Forelimb muscle (tissue), 1 donor: Measurements from ENCODE around the gene ST8SIA5. TPM values are rescaled to one million over a fixed set of nuclear protein-coding genes. Genes with fewer than 3 reads are reported as not detected.

Experiments used
- DNase-seq: peaks from one replicate; pipeline ENCODE4 v3.0.0-alpha.2; 2013; ENCODE audit warnings: low read depth
- polyA plus RNA-seq: library from polyadenylated mRNA; unstranded; fragments of 120-200 nt; gene quantifications from one replicate; pipeline ENCODE4 v1.2.1, GENCODE V29; 2013; ENCODE audit not compliant: insufficient read length

The ST8SIA5 gene
- polyA plus RNA-seq, 1 donor, result 7.5 TPM

DNA sequence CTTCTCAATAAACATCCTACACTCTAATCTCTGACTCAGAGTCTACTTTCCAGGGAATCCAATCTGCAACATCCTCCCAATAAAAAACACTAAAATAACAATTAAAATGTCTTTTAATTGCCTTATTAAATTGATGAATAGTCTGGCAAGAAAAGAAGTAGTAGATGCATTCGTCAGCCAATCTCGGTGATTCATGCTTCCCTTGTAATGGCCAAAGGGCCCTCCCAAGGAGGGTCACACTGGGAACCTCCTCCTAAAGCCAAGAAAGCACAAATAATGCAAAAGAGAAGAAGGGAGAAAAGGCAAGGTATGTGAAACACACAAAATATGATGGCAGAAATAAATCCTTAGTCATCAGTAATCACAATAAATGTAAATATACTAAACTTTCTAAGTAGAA is 16.8 kb downstream of the ST8SIA5 start:
- DNase-seq, result no peak

DNA sequence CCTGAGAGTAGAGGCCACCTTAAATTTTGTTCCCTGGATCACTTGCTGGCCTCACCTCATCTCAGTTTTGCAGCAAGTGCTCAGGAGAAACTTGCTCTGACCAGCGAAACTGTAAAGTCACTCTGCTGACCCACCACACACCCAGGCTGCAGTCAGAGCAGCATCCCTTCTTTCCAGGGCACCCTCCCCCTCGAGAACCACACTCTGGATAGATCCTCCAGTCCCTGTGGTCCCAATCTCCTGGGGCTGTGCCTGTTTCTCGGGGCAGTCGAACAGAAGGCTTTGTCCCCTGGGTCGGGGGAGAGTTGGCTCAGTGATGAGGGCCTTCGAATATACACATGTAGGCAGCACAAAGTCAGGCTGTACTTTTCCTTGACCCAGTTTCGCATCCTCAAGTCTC is 18.4 kb downstream of the ST8SIA5 start:
- DNase-seq, result no peak

DNA sequence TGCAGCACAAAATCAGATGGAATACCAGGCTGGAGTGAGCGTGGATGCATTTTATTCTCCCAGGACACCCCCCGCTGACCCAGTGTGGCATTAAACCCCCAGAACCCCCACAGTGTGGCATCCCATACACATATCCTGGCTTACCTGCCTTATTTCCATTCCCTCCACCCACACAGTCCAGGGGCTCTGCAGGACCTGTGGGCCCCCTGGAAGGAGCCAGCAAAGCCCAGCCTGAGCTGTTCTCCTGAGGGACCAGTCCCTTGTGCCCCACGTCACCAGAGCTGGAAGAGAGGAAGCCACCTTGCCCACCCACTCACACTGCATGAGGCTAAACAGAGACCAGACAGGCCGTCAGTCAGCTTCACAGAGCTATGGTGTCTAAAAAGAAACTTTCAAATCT is 20.1 kb downstream of the ST8SIA5 start:
- DNase-seq, result no peak

DNA sequence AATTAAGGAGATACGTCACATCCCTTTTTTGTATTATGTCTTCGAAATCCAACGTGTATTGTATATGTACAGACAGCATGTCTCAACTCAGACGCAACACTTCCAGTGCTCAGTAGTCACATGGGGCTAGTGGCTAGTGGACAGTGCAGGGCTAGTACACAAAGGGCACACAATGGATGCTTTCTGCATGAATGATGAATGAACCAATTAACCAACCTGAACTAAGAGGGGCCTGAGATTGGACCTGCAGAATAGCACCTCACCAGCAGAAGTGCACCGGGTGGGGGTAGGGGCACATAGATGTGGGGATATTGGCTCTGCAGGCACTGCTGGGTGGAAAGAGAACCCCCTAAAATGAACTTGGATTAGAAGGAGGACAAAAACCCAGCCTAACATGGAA is 20.7 kb downstream of the ST8SIA5 start:
- DNase-seq, result no peak

DNA sequence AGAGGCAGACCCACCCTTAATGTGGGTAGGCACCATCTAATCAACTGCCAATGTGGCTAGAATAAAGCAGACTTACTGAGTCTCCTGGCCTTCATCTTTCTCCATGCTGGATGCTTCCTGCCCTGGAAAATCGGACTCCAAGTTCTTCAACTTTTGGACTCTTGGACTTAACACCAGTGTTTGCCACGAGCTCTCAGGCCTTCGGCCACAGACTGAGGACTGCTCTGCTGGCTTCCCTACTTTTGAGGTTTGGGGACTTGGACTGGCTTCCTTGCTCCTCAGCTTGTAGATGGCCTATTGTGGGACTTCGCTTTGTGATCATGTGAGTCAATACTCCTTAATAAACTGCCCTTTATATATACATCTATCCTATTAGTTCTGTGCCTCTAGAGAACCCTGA is 21.9 kb downstream of the ST8SIA5 start:
- DNase-seq, result no peak

DNA sequence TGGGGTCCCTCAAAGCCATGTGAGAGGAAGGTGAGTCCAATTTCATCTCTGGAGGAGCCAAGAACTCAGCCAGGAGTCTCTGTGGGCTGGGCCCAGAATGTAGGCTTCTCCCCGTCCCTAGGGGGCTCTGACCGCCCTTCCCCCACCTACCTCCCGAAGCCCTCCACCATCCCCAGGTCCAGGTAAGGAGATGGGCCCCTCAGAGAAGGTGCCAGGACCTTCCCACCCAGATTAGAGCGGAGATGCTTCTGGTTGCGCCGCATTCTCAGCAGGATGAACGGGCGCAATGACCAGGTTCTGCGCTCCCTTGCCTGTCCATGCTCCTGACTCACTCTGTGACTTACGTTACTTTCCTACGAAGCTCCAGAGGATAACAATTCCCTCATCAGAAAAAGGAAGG is 23.0 kb downstream of the ST8SIA5 start:
- DNase-seq, result no peak

DNA sequence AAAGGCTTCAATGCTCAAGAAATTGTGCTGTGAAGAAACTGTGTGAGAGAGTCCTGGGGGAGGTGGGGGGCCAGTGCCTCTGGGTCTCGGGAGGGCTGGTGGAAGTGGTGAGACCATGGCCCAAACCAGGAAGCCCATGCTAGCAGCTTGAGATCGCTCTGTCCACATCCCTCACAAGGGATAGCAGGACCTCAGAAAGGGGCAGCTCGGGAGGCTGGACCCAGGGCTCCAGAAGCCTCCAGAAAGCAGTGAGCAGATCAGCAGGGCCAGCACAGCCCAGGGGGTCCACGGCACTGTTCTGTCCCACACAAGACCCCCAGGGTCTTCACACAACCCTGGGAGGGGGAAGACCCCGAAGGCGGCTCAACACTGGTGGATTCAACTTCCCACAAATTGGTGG is 24.1 kb downstream of the ST8SIA5 start:
- no peak for DNase-seq

DNA sequence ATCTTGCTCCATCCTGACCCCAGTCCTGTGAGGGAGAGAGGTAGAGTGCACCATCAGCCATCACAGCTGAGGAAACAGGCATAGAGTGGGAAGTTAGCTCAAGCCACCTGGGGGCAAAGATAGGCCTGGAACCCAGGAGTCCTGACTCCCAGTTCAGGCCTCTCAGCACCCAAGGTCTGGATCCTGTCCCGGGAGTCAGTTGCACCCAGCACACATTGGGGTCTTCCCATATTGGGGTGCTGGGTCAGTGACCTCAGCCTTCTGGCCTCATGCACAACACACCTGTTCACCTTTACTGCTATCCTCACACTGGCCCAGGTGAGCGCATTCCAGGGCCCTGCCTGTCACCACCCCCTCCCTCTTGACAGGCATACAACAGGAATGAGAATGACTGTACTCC is 24.7 kb downstream of the ST8SIA5 start:
- DNase-seq, result no peak

DNA sequence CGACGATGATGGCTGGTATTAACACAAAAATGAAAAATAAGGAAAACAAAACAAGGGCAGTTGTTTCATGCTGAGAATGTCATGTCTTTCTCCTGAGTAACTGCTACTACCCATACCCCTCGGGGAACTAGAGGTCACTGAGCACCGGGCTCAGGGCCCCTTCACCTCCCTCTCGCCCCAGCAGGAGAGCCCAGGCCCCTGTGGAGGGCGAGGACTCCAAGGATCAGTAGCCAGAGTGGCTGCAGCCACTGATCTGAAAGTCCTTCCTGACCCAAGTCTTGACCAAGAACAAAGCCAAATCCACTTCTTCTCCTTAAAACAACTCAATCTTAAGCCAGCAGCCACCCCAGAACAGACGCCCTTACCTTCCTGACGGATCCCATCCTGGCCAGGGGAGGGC is 25.5 kb downstream of the ST8SIA5 start:
- DNase-seq, result no peak

DNA sequence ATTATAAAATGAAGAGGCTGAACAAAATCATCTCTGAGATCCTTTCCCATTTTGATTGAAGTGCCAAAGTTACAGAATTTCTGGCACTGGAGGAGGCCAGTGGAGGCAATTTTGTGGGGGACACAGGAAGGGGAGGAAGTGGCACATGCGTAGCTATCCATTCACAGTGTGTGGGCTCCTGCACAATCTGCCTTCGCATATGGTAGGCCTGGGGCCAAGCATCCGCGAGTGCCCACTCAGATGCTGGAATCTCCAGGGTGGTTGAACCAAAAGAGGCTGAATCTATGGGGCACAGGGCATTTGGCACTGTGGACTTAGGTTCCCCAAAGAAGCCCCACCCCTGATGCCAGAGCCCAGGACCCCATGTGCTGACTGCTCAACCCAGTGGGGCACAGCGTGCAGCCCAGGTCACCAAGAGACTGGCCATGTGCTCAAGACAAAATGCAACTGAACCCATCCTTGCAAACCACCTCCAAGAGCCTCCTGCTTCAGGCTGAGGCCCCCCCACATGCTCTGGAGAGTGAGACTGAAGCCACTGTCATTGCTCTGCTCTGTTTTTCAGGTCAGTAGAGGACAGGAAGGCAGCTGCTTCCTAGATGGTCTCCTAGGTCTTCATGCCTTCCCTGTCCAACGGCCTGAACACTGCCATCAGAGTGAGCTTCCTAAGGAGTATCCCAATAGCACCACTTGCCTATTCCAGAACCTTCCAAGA is 28.5 kb downstream of the ST8SIA5 start:
- DNase-seq, result no peak

DNA sequence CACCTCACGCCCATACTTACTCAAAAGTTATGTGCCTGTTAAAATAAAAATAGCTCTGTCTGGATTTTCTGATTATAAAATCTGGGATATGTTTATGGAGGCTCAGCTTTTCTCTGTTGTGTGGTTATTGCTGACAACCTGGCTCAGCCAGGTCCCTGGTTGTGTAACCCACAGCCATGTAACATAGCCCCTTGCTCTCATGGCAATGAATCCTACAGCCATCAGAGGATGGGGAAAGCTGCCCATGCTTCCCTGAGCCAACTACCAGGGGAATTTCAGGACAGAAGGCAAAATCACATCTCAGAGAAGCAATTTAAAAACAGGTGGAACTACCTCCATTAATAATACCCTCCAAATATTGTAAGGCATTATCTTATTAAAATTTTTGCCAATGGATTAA is 29.7 kb downstream of the ST8SIA5 start:
- DNase-seq, result no peak

DNA sequence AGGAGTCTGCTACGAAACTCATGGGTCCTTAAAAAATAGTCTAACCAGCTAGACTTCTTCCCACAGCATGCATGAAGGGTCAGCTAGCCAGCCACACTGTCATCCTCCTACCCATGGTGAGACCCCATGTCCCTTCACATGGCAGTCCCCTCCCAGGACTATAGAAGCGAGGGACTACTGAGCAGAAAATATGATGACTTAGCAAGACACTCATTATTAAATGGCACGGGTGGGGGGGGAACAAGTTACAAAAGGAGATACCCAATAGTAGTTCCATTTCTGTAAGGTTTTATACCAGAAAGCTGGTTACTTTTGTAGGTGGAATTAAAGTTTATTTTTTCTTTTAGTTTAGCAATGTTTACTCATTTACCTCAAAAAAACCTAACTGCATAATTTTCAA is 31.5 kb downstream of the ST8SIA5 start:
- DNase-seq, result no peak

DNA sequence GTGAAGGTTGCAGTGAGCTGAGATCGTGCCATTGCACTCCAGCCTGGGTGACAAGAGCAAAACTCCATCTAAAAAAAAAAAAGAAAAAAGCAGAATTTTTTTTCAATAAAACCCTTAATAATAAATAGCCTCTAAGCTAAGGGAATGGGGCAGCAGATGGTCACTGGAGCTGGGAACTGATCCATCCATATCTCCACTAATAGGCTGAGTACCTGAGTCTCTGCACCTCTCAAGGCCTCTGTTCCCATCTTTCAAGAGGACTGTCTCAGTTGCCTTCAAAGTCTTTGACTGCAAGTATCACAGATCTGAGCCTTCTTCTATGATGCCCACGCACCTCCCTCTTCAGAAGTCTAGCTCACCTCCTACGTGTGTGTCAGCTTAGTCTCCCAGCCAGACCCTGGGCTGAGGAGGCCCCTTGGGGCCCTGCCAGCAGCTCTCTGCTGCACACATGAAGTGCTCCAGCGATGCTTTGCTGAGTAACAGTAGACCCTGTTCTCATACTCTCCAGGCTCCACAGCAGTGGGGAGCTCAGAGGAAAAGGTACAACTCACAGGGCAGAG is 32.9 kb downstream of the ST8SIA5 start:
- no peak for DNase-seq

DNA sequence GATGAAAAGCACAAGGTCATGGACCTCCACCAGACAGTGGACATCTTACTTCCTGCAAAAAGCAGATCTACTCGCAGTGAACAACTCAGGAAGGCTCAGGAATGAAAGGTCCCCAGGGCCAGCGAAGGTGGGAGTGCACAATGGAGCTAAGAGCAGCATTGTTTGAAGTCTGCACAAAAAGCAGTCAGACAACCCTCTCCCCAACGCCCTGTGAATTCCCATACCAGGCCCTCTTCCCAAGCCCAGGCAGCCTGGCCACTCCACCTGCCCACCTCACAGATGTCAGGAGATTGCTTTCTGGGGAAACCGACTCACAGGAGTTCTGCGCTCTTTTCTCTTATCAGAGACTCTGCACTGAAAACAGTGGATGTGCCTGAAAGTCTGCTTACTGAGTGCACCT is 34.8 kb downstream of the ST8SIA5 start:
- no peak for DNase-seq

DNA sequence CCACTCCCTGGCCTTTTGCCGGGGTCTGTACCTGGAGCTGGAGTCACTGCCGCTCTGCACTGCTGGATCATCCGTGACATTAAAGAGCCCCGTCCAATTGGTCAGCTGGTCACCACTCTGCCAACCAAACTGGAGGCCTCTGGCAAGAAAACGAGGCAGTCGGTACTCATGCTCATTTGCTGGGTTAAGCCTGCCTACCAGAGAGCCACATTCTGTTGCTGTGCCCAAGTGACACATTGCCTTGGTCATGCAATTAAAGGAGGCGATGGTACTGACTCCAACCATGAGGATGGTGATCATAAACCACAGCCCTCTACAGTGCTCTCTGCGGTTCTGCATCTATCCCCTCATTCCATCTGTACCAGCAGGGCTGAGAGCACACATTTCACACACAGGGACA is 35.5 kb downstream of the ST8SIA5 start:
- no peak for DNase-seq

DNA sequence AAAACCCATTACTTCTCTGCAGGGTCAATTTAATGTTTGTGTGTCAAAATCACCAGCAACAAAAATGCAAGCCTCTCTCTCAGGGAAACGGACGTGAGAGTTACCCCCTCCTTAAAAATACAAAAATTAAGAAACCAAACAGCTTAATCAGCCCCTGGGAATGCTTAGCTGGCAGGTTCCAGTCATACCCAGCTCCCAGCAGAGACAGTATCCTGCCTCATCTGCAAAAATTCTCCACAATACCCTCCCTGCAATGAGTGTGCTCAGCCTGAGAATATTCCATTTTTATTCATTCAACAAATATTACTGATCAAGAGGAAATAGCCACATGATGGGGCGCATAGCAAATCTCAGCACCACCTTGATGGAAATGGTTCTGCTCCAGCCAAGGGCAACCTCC is 36.3 kb downstream of the ST8SIA5 start:
- DNase-seq, result no peak

DNA sequence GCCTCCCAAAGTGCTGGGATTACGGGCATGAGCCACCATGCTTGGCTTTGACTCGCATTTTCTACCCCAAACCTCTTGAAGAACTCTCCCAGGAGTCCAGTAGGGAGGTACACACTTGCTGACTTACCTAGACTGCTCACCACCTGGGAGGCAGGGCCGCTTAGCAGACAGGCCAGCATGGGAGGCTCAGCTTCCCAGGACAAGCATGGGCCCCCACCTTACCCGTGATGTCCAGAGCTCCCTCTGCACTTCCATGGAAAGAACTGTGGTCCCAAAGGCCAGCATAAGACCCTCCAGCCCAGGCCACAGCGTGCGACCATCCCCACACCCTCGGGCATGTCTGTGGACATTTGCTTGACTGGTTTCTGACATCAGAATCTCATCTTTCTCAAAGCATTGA is 36.8 kb downstream of the ST8SIA5 start:
- DNase-seq, result no peak

DNA sequence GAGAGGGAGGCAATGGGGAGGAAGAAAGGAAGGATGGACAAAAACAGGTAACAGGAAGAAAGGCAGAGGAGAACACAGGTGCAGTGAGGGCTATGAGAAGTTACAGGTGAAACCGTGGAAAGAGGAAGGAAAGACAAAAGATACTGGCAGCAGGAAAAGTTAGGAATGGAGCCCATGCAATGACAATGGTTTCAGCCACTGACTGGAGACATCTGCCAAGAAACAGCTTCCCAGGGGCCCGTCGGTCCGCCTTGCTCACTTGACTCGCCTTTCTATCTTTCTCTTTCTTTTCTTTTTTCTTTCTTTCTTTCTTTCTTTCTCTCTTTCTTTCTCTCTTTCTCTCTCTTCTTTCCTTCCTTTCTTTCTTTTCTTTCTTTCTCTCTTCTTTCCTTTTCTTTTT is 37.5 kb downstream of the ST8SIA5 start:
- no peak for DNase-seq

DNA sequence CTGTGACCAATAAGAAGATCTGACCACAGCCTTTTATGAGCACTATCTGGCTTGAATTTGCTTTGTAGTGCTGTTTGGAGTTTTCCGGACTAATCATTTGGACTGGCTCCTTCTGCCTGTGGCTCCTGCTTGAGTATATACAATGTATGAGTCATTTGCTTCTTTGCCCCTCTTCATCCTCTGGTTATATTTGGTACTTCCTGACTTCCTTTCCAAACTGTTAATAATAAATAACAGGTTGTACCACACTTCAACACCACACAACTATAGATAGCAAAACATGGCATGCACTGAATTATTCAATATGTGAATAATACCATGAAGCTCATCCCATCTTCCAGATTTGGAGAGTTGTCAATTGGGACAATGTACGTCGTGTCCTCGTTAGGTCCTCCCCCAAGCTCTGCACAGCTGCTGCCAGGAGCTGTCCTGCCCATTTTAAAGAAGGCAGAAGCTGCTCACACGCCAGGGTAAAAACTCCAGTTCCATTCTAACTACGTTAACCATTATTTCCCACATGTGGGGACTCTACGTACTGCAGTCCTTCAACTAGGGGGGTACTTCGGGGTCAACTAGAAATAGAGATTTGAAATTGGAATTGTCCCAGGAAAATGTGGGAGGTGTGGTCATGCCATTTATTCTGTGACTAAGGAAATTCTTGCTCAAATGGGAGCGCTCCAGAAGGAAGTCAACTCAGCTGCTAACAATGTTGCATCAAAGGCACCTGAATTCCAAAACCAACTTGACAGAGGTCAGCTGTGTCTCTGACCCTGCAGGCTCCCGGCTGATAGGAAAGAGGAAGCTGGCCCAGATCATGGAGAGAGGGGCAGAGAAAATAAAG is 38.1 kb downstream of the ST8SIA5 start:
- no peak for DNase-seq

DNA sequence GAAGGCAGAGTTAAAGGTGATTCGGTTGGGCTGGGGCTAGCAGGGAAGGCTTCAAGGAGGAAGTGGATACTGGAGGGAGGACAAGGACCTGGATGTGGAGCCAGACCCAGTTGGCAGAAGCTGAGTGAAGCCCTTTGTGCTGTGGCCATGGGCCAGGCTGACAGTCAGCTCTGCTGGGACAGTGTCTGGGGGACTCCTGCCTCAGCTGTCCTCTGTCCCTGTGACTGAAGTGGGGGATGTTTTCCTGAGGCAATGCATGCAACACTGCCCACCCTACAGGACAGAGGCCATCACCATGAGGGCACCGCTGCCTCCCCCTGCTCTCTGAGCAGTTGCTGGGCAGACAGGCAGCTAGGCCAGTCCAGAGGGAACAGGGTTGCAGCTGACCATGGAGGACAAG is 40.0 kb downstream of the ST8SIA5 start:
- DNase-seq, result no peak

DNA sequence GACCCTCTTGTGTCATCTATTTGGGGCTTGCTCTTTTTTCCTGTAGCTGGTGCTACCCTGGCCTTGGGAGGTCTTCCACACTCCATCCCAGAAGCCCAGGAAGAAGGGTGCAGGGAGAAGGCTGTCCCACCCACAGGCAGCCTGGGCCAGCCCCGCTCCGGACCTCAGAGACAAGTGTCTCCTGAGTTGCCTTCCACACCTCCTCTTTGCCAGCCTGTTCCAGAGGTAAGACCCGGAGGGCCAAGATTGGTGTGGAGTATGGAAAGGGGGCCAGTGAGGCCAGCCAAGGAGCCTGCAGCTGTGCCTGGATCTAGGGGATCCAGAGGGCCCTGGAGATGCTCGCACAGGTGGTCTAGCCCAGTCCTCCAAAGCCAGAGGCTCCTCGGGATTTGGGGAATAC is 40.5 kb downstream of the ST8SIA5 start:
- DNase-seq, result no peak

DNA sequence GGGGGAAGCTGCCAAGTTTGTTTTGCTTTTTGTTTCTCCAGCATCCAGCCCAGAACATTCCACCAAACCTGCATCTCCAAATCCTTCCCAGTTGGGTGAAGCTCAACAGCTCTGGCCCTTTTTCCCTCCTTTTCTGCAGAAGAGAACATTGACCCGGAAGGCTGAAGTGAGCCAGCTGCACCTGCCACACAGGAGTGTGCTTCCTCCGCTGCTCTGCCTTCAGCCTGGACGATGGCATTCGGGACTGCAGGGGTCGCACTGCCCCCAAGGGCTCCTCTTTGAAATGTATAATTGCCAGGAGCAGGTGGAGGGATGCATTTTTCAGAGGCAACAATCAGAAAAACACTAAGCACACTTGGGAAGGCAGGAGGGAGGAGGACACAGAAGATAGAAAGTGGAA is 41.8 kb downstream of the ST8SIA5 start:
- no peak for DNase-seq

DNA sequence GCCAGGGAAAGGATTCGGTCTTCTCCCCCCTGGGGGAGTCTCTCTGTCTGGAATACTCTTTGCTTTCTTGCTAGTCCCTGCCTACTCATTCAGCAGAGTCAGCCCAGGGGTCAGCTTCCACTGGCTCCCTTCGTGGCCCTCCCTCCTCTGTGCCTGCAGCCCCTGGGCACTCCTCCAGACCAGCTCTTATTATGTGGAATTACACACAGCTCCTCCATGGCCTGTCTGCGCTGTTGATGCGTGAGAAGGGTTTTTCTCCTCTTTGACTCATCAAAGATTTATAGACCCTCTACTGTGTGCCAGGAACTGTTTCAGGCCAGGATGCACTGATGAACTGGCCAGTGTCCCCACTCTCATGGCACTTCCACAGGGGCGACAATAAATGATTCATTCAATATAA is 44.4 kb downstream of the ST8SIA5 start:
- DNase-seq, result no peak
